B cell (primary cell): ENCODE results near the gene ZMIZ1. TPM values are rescaled to one million over a fixed set of nuclear protein-coding genes. Genes with fewer than 3 reads are reported as not detected.

Experiments
- ATAC-seq: fragments of 200-7000 bp; cut with Tn5 transposase; one replicate; pipeline ENCODE4 v1.10.0; 2021; ENCODE audit warnings: low read depth, mild to moderate bottlenecking, moderate number of reproducible peaks, moderate library complexity
- CTCF ChIA-PET: fragments of 350-600 bp; sonication (Branson Sonifier 250); formaldehyde crosslinking; loops from one replicate; lab custom pipeline; 2021; ENCODE audit warnings: antibody characterized with exemption, inconsistent platforms; lab: Charles Lee
- POLR2A ChIA-PET: fragments of 350-600 bp; sonication (Branson Sonifier 250); formaldehyde crosslinking; loops from one replicate; lab custom pipeline; 2021; ENCODE audit warnings: antibody characterized with exemption; lab: Charles Lee
- DNase-seq: peaks from one replicate; pipeline ENCODE4 v3.0.0; 2013
- H2AFZ ChIP-seq: 2 replicates; pipeline ENCODE4 v1.6.1; 2012; ENCODE audit warnings: mild to moderate bottlenecking, low read depth, low read length; ENCODE audit not compliant: insufficient read depth, poor library complexity, severe bottlenecking
- H3K27ac ChIP-seq, 2 donors: 1 replicate in 1 of 2; 2 replicates in 1 of 2; pipeline ENCODE4 v1.5.1; 2012 to 2013; ENCODE audit warnings: low read length in 2 of 2, mild to moderate bottlenecking in 2 of 2, moderate library complexity in 1 of 2
- H3K27me3 ChIP-seq, 4 experiments: fragments of 200-600 bp in 1 of 4; sonication (generic) in 1 of 4; replicated peaks in 1 of 4; 1 replicate in 2 of 4; 2 replicates in 2 of 4; pipeline versions ENCODE4 v1.6.1 to v1.7.0; 2013 to 2016; ENCODE audit warnings: low read length in 3 of 4, mild to moderate bottlenecking in 2 of 4, mixed read lengths in 1 of 4, moderate library complexity in 1 of 4; ENCODE audit not compliant: insufficient read depth in 4 of 4, control insufficient read depth in 3 of 4; ENCODE audit errors: control extremely low read depth in 1 of 4
- H3K36me3 ChIP-seq, 2 experiments: replicated peaks in 1 of 2; 1 replicate in 1 of 2; 2 replicates in 1 of 2; pipeline versions ENCODE4 v1.6.1 to v1.7.1; 2013; ENCODE audit warnings: low read length in 1 of 2; ENCODE audit not compliant: insufficient read depth in 2 of 2, control insufficient read depth in 1 of 2; ENCODE audit errors: control extremely low read depth in 1 of 2, extremely low read depth in 1 of 2
- H3K4me1 ChIP-seq, 2 donors: fragments of 200-600 bp in 1 of 2; sonication (generic) in 1 of 2; 1 replicate in 1 of 2; 2 replicates in 1 of 2; pipeline versions ENCODE4 v1.5.1 to v1.6.1; 2013 to 2017; ENCODE audit warnings: low read length in 2 of 2; ENCODE audit not compliant: control insufficient read depth in 2 of 2, insufficient read depth in 2 of 2
- H3K4me2 ChIP-seq: replicated peaks from 2 replicates; pipeline ENCODE3; 2012; ENCODE audit warnings: mild to moderate bottlenecking, low read depth, low read length; ENCODE audit not compliant: poor library complexity, severe bottlenecking
- H3K4me3 ChIP-seq, 5 experiments: fragments of 200-600 bp in 1 of 5; sonication (generic) in 1 of 5; 1 replicate in 3 of 5; 2 replicates in 2 of 5; pipeline versions ENCODE4 v1.5.1 to v1.7.0; 2011 to 2016; ENCODE audit warnings: low read length in 4 of 5, mild to moderate bottlenecking in 4 of 5, low read depth in 2 of 5, control low read depth in 1 of 5, moderate library complexity in 1 of 5; ENCODE audit not compliant: insufficient read depth in 1 of 5; ENCODE audit errors: control extremely low read depth in 1 of 5, extremely low read depth in 1 of 5
- H3K79me2 ChIP-seq: fragments of 200-600 bp; sonication (generic); one replicate; pipeline ENCODE4 v1.6.0; 2016; ENCODE audit warnings: low read length; ENCODE audit not compliant: control insufficient read depth, insufficient read depth
- H3K9ac ChIP-seq: fragments of 200-600 bp; sonication (generic); 2 replicates; pipeline ENCODE4 v1.6.1; 2017; ENCODE audit warnings: mild to moderate bottlenecking, low read length, moderate library complexity
- H3K9me3 ChIP-seq, 3 donors: one replicate each; pipeline versions ENCODE4 v1.6.1 to v1.7.1; 2013; ENCODE audit warnings: low read length in 2 of 3; ENCODE audit not compliant: control insufficient read depth in 2 of 3, insufficient read depth in 1 of 3; ENCODE audit errors: control extremely low read depth in 1 of 3
- H4K20me1 ChIP-seq: 2 replicates; pipeline ENCODE4 v1.6.0; 2012; ENCODE audit warnings: mild to moderate bottlenecking, low read length; ENCODE audit not compliant: insufficient read depth, control insufficient read depth, poor library complexity, severe bottlenecking
- H3K27ac Mint-ChIP-seq: one replicate; pipeline ENCODE4 v1.8.0; 2021; ENCODE audit warnings: mixed read lengths
- H3K27me3 Mint-ChIP-seq: one replicate; pipeline ENCODE4 v1.8.0; 2021; ENCODE audit warnings: mixed read lengths
- H3K4me1 Mint-ChIP-seq: one replicate; pipeline ENCODE4 v1.8.0; 2021; ENCODE audit warnings: mixed read lengths
- H3K4me3 Mint-ChIP-seq: one replicate; pipeline ENCODE4 v1.8.0; 2021; ENCODE audit warnings: mixed read lengths
- H3K9me3 Mint-ChIP-seq: one replicate; pipeline ENCODE4 v1.8.0; 2022; ENCODE audit warnings: mixed read lengths; ENCODE audit not compliant: insufficient read depth
- EZH2 ChIP-seq: IDR thresholded peaks from 2 replicates; pipeline ENCODE4 v1.6.1; 2012; ENCODE audit warnings: borderline replicate concordance, low read depth, mild to moderate bottlenecking, moderate library complexity, low read length; ENCODE audit not compliant: insufficient read depth, poor library complexity, severe bottlenecking
- WGBS: methylation state at CpG from one replicate; pipeline ENCODE4 v1.1.5; 2013; ENCODE audit warnings: missing lambda C conversion rate; ENCODE audit not compliant: insufficient coverage; 5-methylcytosine and 5-hydroxymethylcytosine counted together
- intact Hi-C: fragments of 100-400 bp; cut with micrococcal nuclease; formaldehyde crosslinking; loops from one replicate; pipeline ENCODE4 v1.10.0; 2022
- polyA plus RNA-seq: library from polyadenylated mRNA; depleted of rRNA; stranded (reverse); fragments of >200 nt; gene quantifications from 2 replicates; pipeline ENCODE4 v1.2.3, GENCODE V29; 2012
- total RNA-seq, 2 donors: library from RNA; stranded (reverse); fragments of 120-200 nt in 1 of 2; gene quantifications; 1 replicate in 1 of 2; 2 replicates in 1 of 2; pipeline versions ENCODE4 v1.2.3 to v1.2.4, GENCODE V29; 2013 to 2022
- TF ChIP-seq, protein P1 (sequence below): fragments of 200-600 bp; IDR thresholded peaks from one replicate; pipeline ENCODE4 v1.8.0; 2022; ENCODE audit warnings: antibody characterized with exemption, mild to moderate bottlenecking

Gene ZMIZ1
- total and polyA plus RNA-seq, 2 donors (not counting 1 experiment from before 2014, with no cell fraction given), result 14.3 to 64.9 TPM

DNA sequence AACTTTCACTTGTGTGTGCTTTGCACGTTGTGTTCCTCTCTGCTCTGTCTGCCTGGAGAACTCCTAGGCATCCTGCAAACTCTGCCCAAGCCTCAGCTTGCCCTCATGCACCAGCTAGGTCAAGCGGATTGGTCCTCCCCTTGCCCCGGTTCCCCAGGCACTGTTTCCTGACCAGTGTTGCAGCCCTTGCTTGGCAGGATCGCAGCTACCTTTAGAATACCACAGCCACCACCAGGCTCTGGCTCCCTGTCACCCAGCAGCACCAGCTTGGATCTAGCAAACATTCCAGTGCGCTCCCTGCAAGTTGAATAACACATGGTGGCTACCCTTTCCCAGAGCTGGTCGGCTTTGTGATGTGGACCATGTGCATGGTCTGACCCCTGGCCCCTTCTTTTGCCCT lies 19.0 kb downstream of the ZMIZ1 start:
- peaks cover 0 to 2% (median 0%) of the 10 kb centered on the region in 3 donors for H3K9me3 ChIP-seq
- TF ChIP-seq EZH2, result no peak
- TF ChIP-seq, protein P1, sequence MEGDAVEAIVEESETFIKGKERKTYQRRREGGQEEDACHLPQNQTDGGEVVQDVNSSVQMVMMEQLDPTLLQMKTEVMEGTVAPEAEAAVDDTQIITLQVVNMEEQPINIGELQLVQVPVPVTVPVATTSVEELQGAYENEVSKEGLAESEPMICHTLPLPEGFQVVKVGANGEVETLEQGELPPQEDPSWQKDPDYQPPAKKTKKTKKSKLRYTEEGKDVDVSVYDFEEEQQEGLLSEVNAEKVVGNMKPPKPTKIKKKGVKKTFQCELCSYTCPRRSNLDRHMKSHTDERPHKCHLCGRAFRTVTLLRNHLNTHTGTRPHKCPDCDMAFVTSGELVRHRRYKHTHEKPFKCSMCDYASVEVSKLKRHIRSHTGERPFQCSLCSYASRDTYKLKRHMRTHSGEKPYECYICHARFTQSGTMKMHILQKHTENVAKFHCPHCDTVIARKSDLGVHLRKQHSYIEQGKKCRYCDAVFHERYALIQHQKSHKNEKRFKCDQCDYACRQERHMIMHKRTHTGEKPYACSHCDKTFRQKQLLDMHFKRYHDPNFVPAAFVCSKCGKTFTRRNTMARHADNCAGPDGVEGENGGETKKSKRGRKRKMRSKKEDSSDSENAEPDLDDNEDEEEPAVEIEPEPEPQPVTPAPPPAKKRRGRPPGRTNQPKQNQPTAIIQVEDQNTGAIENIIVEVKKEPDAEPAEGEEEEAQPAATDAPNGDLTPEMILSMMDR, result no peak
- ATAC-seq (no peak), DNase-seq (no peak)
- ChIA-PET CTCF (no interaction called here), POLR2A (no interaction called here)
- H4K20me1 ChIP-seq, result no peaks in the 10 kb centered on the region
- WGBS, result 58% methylated on average over 6 of the region's 6 CpGs
- H3K27me3 Mint-ChIP-seq, result peaks cover 37% of the 10 kb centered on the region
- H3K4me1 ChIP-seq, result peaks cover 39 to 44% of the 10 kb centered on the region in 2 donors
- H3K79me2 ChIP-seq, result no peaks in the 10 kb centered on the region
- H3K9ac ChIP-seq, result no peak overlapping the region
- H2AFZ ChIP-seq, result no peak overlapping the region
- no peak overlapping the region for H3K4me3 Mint-ChIP-seq
- H3K36me3 ChIP-seq, result no peaks in the 10 kb centered on the region
- no peaks in the 10 kb centered on the region for H3K9me3 Mint-ChIP-seq
- no peak overlapping the region for H3K4me3 ChIP-seq
- intact Hi-C loops, result no loop called here
- no peak overlapping the region for H3K27ac ChIP-seq
- H3K27ac Mint-ChIP-seq, result no peak overlapping the region
- H3K4me2 ChIP-seq, result no peak overlapping the region
- H3K4me1 Mint-ChIP-seq, result peaks cover 44% of the 10 kb centered on the region
- H3K27me3 ChIP-seq, result peaks cover 0 to 34% (median 15%) of the 10 kb centered on the region in 4 experiments

- H4K20me1 ChIP-seq, result no peaks in the 10 kb centered on the region
- no peak overlapping the region for H3K4me3 ChIP-seq
- peaks cover 0 to 33% (median 15%) of the 10 kb centered on the region in 4 experiments for H3K27me3 ChIP-seq
- H3K4me1 ChIP-seq, result peaks cover 36 to 40% of the 10 kb centered on the region in 2 donors
- Mint-ChIP-seq H3K4me3 (no peak overlapping the region), H3K9me3 (no peaks in the 10 kb centered on the region), H3K27me3 (peaks cover 34% of the 10 kb centered on the region), H3K4me1 (peaks cover 42% of the 10 kb centered on the region), H3K27ac (no peak overlapping the region)
- no peaks in the 10 kb centered on the region for H3K36me3 ChIP-seq
- H2AFZ ChIP-seq, result no peak overlapping the region
- intact Hi-C loops, result no loop called here
- no peak for ATAC-seq
- ChIA-PET POLR2A (no interaction called here), CTCF (no interaction called here)
- peaks cover 0 to 2% (median 0%) of the 10 kb centered on the region in 3 donors for H3K9me3 ChIP-seq
- TF ChIP-seq, protein P1, result no peak
- no peak for TF ChIP-seq EZH2
- H3K27ac ChIP-seq, result no peak overlapping the region
- DNase-seq, result no peak
- no peak overlapping the region for H3K4me2 ChIP-seq
- H3K9ac ChIP-seq, result no peak overlapping the region
- no peaks in the 10 kb centered on the region for H3K79me2 ChIP-seq
- 93% methylated on average over 6 of the region's 8 CpGs for WGBS
Measured at GRCh38 chr10:79088176-79088575, 19.4 kb downstream of the ZMIZ1 start.
